HepG2 (cell line): ENCODE data around the gene SVOP. TPM values are rescaled to one million over a fixed set of nuclear protein-coding genes. Genes with fewer than 3 reads are reported as not detected.

Experiments
- CHD4 ChIP-seq: fragments of 200-600 bp; sonication (generic); IDR thresholded peaks from 2 replicates; pipeline ENCODE4 v1.7.0; 2017; ENCODE audit warnings: mild to moderate bottlenecking, low read length, borderline replicate concordance
- KMT2A ChIP-seq: sonication (generic); formaldehyde crosslinking; IDR thresholded peaks from 2 replicates; pipeline ENCODE4 v1.4.0; 2020; ENCODE audit warnings: missing genetic modification reagents
- NR2F6 ChIP-seq, 2 experiments: IDR thresholded peaks; 2 replicates each; pipeline ENCODE4 v1.6.1; 2016; ENCODE audit warnings: antibody characterized with exemption in 1 of 2, mild to moderate bottlenecking in 1 of 2
- POLR2AphosphoS2 ChIP-seq: IDR thresholded peaks from 2 replicates; pipeline ENCODE4 v1.6.1; 2011; ENCODE audit warnings: low read depth, low read length, improper control_type of control experiment
- POLR2G ChIP-seq: fragments of 200-400 bp; formaldehyde crosslinking; IDR thresholded peaks from 2 replicates; pipeline ENCODE4 v1.6.1; 2018; ENCODE audit warnings: mild to moderate bottlenecking, low read depth, low read length, moderate library complexity
- PPARG ChIP-seq: conservative IDR thresholded peaks from 2 replicates; pipeline ENCODE4 v1.6.1; 2016; ENCODE audit warnings: missing biosample characterization, missing genetic modification reagents
- SOX6 ChIP-seq, 2 experiments: fragments of 450-650 bp in 1 of 2; sonication (generic) in 1 of 2; formaldehyde crosslinking in 1 of 2; IDR thresholded peaks; 2 replicates each; pipeline versions ENCODE4 v1.4.0 to v1.6.1; 2017 to 2020; ENCODE audit warnings: antibody characterized with exemption in 1 of 2, mild to moderate bottlenecking in 1 of 2, missing genetic modification reagents in 1 of 2
- TBX2 ChIP-seq: sonication (generic); formaldehyde crosslinking; IDR thresholded peaks from 2 replicates; pipeline ENCODE4 v1.5.0; 2020; ENCODE audit warnings: missing genetic modification reagents, mild to moderate bottlenecking, borderline replicate concordance
- TGIF2 ChIP-seq: IDR thresholded peaks from 2 replicates; pipeline ENCODE4 v1.6.1; 2016; ENCODE audit warnings: control low read depth, missing compliant biosample characterization
- ZNF577 ChIP-seq: sonication (generic); formaldehyde crosslinking; IDR thresholded peaks from 2 replicates; pipeline ENCODE4 v1.4.0; 2020; ENCODE audit warnings: mild to moderate bottlenecking, low read depth, missing genetic modification reagents, borderline replicate concordance
- ZSCAN22 ChIP-seq: sonication (generic); formaldehyde crosslinking; IDR thresholded peaks from 2 replicates; pipeline ENCODE4 v1.4.0; 2020; ENCODE audit warnings: mild to moderate bottlenecking, missing genetic modification reagents
- polyA plus RNA-seq, 8 experiments: library from polyadenylated mRNA; depleted of rRNA in 3 of 8; stranded (reverse) in 7 of 8; unstranded in 1 of 8; fragments of >200 nt; fragmentation: Illumina TruSeq in 4 of 8; extraction: Trizol in 4 of 8; gene quantifications; 2 replicates each; pipeline versions ENCODE4 v1.2.1 to v1.2.3, GENCODE V29; 2011 to 2016; ENCODE audit warnings: low read depth in 4 of 8, missing spikeins in 1 of 8, mixed read lengths in 1 of 8; ENCODE audit not compliant: insufficient read depth in 1 of 8
- total RNA-seq, 5 experiments: library from RNA; depleted of rRNA; stranded (reverse); fragments of >200 nt; fragmentation: Illumina TruSeq; extraction: Trizol; gene quantifications; 2 replicates each; pipeline ENCODE4 v1.2.3, GENCODE V29; 2016; ENCODE audit warnings: low read depth in 1 of 5
- TF ChIP-seq, protein P1 (sequence below): sonication (generic); formaldehyde crosslinking; IDR thresholded peaks from 2 replicates; pipeline ENCODE4 v1.4.0; 2020; ENCODE audit warnings: mild to moderate bottlenecking, missing genetic modification reagents
- TF ChIP-seq, protein P2 (sequence below), 2 experiments: sonication (generic) in 1 of 2; formaldehyde crosslinking in 1 of 2; IDR thresholded peaks; 2 replicates each; pipeline versions ENCODE4 v1.5.1 to v1.6.1; 2011 to 2020; ENCODE audit warnings: borderline replicate concordance in 1 of 2, low read depth in 1 of 2, low read length in 1 of 2, mild to moderate bottlenecking in 1 of 2, missing genetic modification reagents in 1 of 2, moderate library complexity in 1 of 2
- TF ChIP-seq, protein P3 (sequence below): IDR thresholded peaks from 2 replicates; pipeline ENCODE4 v1.4.0; 2020; ENCODE audit warnings: mild to moderate bottlenecking, missing genetic modification reagents

The SVOP gene
- total and polyA plus RNA-seq, 2 of the 13 experiments (the other 11 are each of a cell fraction or from before 2014, with no cell fraction given): not detected

DNA sequence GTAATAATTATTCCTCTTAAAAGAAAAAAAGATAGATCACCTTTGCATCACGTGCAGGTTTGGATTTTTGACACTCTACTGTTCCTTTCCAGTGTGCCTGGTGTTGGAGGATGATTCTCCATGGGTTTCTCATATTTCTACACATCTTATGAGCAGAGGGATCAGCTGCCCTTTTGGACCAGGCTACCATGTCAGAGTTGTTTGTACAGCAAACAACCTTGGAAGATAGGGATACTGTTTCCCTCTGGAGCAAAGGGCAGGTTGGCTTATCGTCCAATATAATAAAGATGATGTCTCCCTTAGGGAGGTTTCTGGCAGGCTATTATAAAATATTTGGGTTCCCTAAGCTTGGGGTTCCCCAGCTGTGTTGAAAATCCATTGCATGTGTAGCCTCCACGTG is 98.9 kb downstream of the SVOP start (continued):
- TF ChIP-seq, protein P1, sequence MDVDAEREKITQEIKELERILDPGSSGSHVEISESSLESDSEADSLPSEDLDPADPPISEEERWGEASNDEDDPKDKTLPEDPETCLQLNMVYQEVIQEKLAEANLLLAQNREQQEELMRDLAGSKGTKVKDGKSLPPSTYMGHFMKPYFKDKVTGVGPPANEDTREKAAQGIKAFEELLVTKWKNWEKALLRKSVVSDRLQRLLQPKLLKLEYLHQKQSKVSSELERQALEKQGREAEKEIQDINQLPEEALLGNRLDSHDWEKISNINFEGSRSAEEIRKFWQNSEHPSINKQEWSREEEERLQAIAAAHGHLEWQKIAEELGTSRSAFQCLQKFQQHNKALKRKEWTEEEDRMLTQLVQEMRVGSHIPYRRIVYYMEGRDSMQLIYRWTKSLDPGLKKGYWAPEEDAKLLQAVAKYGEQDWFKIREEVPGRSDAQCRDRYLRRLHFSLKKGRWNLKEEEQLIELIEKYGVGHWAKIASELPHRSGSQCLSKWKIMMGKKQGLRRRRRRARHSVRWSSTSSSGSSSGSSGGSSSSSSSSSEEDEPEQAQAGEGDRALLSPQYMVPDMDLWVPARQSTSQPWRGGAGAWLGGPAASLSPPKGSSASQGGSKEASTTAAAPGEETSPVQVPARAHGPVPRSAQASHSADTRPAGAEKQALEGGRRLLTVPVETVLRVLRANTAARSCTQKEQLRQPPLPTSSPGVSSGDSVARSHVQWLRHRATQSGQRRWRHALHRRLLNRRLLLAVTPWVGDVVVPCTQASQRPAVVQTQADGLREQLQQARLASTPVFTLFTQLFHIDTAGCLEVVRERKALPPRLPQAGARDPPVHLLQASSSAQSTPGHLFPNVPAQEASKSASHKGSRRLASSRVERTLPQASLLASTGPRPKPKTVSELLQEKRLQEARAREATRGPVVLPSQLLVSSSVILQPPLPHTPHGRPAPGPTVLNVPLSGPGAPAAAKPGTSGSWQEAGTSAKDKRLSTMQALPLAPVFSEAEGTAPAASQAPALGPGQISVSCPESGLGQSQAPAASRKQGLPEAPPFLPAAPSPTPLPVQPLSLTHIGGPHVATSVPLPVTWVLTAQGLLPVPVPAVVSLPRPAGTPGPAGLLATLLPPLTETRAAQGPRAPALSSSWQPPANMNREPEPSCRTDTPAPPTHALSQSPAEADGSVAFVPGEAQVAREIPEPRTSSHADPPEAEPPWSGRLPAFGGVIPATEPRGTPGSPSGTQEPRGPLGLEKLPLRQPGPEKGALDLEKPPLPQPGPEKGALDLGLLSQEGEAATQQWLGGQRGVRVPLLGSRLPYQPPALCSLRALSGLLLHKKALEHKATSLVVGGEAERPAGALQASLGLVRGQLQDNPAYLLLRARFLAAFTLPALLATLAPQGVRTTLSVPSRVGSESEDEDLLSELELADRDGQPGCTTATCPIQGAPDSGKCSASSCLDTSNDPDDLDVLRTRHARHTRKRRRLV: no peak
- peak; percentile 16; the same call in 1 of the 2 replicates for TF ChIP-seq NR2F6 (IDR thresholded peaks at IDR 0.05)
- no peak for TF ChIP-seq NR2F6 (CRISPR knock-in tag; IDR thresholded peaks at IDR 0.05)
- TF ChIP-seq ZSCAN22: no peak
- no peak for TF ChIP-seq TGIF2 (CRISPR knock-in tag)
- TF ChIP-seq ZNF577 (CRISPR knock-in tag): no peak
- TF ChIP-seq SOX6 (IDR thresholded peaks at IDR 0.05): no peak
- peak; percentile 41; the same call in 1 of the 2 replicates for TF ChIP-seq SOX6 (CRISPR knock-in tag; IDR thresholded peaks at IDR 0.05)
- TF ChIP-seq, protein P2, sequence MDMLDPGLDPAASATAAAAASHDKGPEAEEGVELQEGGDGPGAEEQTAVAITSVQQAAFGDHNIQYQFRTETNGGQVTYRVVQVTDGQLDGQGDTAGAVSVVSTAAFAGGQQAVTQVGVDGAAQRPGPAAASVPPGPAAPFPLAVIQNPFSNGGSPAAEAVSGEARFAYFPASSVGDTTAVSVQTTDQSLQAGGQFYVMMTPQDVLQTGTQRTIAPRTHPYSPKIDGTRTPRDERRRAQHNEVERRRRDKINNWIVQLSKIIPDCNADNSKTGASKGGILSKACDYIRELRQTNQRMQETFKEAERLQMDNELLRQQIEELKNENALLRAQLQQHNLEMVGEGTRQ (IDR thresholded peaks at IDR 0.05; ENCODE audit: low read depth, low read length): 0 out of 2 replicates have a peak, but pooled peaks have one; percentile 24
- TF ChIP-seq, protein P2 (CRISPR knock-in tag; IDR thresholded peaks at IDR 0.05; ENCODE audit: borderline replicate concordance): peak; percentile 8; the same call in 1 of the 2 replicates
- TF ChIP-seq POLR2G: no peak
- TF ChIP-seq, protein P3, sequence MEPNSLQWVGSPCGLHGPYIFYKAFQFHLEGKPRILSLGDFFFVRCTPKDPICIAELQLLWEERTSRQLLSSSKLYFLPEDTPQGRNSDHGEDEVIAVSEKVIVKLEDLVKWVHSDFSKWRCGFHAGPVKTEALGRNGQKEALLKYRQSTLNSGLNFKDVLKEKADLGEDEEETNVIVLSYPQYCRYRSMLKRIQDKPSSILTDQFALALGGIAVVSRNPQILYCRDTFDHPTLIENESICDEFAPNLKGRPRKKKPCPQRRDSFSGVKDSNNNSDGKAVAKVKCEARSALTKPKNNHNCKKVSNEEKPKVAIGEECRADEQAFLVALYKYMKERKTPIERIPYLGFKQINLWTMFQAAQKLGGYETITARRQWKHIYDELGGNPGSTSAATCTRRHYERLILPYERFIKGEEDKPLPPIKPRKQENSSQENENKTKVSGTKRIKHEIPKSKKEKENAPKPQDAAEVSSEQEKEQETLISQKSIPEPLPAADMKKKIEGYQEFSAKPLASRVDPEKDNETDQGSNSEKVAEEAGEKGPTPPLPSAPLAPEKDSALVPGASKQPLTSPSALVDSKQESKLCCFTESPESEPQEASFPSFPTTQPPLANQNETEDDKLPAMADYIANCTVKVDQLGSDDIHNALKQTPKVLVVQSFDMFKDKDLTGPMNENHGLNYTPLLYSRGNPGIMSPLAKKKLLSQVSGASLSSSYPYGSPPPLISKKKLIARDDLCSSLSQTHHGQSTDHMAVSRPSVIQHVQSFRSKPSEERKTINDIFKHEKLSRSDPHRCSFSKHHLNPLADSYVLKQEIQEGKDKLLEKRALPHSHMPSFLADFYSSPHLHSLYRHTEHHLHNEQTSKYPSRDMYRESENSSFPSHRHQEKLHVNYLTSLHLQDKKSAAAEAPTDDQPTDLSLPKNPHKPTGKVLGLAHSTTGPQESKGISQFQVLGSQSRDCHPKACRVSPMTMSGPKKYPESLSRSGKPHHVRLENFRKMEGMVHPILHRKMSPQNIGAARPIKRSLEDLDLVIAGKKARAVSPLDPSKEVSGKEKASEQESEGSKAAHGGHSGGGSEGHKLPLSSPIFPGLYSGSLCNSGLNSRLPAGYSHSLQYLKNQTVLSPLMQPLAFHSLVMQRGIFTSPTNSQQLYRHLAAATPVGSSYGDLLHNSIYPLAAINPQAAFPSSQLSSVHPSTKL (CRISPR knock-in tag): peak; percentile 80
- 0 out of 2 replicates have a peak, but pooled peaks have one; percentile 29 for TF ChIP-seq TBX2 (CRISPR knock-in tag)
- no peak for TF ChIP-seq POLR2AphosphoS2
- no peak for TF ChIP-seq CHD4
- TF ChIP-seq KMT2A (CRISPR knock-in tag): no peak
- TF ChIP-seq PPARG (CRISPR knock-in tag): peak; percentile 93
